ENCODE measurements around the gene IKBIP. TPM values are rescaled to one million over a fixed set of nuclear protein-coding genes. Genes with fewer than 3 reads are reported as not detected.

IKBIP gene
- total and polyA plus RNA-seq, 9 of the 15 experiments (the other 6 are each of a cell fraction or from before 2014, with no cell fraction given): 3.3 to 19.5 (median 14.9) TPM

DNA sequence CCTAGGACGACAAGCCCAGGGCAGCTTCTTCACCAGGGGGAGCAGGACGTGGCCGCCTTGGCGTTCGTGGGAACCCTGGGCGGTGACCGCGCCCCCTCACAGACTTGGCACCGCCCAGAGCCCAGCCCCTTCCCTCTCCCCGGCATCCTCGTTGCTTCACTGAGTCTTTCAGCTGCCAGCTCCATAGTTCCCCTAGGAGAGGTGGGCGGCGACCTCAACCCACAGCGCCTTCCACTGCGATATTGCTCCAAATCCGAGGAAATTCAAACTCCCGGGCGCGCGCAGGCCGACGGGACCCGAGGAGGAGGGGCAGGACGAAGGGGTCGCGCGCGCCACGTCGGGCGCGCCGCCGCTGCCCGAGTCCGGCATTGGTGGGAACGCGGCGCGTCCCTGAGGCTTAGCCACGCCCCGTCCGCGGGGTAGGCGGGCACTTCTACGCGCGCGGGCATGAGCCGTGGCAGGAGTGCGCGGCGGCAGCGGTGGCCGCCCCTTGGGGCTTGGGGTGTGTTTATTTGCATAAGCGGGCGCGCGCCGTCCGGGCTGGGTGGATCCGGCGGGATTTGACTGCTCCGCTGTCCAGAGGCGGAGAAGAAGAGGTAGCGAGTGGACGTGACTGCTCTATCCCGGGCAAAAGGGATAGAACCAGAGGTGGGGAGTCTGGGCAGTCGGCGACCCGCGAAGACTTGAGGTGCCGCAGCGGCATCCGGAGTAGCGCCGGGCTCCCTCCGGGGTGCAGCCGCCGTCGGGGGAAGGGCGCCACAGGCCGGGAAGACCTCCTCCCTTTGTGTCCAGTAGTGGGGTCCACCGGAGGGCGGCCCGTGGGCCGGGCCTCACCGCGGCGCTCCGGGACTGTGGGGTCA, at the start of gene IKBIP, which contains the start of gene APAF1 (continued):
- TF ChIP-seq RREB1 (CRISPR knock-in tag; IDR thresholded peaks at IDR 0.05) (no peak), YY1 (IDR thresholded peaks at IDR 0.05; ENCODE audit: borderline replicate concordance in 1 of 3, control insufficient read depth in 1 of 3, extremely low read depth in 1 of 3, insufficient read depth in 3 of 3, insufficient read length in 1 of 3, insufficient replicate concordance in 2 of 3, low read depth in 1 of 3, low read length in 2 of 3) (peak in 1 of 3 experiments; percentile 58), SREBF2 (CRISPR knock-in tag; IDR thresholded peaks at IDR 0.05) (no peak), ETV1 (tag; conservative IDR thresholded peaks at IDR 0.05; ENCODE audit: low read depth) (0 out of 2 replicates have a peak, but pooled peaks have one; percentile 9), STAT5A (IDR thresholded peaks at IDR 0.05; ENCODE audit: borderline replicate concordance, low read length) (no peak)
- TF ChIP-seq, protein P1, sequence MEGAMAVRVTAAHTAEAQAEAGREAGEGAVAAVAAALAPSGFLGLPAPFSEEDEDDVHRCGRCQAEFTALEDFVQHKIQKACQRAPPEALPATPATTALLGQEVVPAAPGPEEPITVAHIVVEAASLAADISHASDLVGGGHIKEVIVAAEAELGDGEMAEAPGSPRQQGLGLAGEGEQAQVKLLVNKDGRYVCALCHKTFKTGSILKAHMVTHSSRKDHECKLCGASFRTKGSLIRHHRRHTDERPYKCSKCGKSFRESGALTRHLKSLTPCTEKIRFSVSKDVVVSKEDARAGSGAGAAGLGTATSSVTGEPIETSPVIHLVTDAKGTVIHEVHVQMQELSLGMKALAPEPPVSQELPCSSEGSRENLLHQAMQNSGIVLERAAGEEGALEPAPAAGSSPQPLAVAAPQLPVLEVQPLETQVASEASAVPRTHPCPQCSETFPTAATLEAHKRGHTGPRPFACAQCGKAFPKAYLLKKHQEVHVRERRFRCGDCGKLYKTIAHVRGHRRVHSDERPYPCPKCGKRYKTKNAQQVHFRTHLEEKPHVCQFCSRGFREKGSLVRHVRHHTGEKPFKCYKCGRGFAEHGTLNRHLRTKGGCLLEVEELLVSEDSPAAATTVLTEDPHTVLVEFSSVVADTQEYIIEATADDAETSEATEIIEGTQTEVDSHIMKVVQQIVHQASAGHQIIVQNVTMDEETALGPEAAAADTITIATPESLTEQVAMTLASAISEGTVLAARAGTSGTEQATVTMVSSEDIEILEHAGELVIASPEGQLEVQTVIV (CRISPR knock-in tag; IDR thresholded peaks at IDR 0.05; ENCODE audit: borderline replicate concordance): no peak

All from K562 (cell line).